HK-2 (cell line): ENCODE results near the gene CAD.

ENCODE experiments used
- DNase-seq: peaks from one replicate; pipeline ENCODE4 v3.0.0-alpha.2; 2018; ENCODE audit not compliant: unreplicated experiment

Gene CAD

DNA sequence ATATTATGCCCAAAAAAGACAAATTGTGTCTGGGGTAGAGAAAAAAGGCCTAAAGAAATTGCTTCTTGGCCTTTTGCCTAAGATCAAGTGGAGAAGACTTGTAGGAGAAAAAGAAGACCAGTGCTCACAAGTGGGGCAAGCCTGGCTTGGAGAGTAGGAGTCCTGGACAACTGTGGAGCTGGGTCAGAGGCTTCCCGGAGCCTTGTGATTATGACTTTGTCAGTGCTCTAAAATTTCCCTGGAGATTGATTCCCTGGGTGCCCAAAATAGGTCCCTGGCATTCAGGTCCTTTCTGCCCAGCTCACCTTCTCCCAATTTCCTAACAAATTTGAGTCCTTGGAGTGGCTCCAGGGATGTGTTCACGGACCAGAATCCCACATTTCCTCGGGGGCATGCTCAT is 64.3 kb downstream of the CAD start:
- DNase-seq, result no peak

DNA sequence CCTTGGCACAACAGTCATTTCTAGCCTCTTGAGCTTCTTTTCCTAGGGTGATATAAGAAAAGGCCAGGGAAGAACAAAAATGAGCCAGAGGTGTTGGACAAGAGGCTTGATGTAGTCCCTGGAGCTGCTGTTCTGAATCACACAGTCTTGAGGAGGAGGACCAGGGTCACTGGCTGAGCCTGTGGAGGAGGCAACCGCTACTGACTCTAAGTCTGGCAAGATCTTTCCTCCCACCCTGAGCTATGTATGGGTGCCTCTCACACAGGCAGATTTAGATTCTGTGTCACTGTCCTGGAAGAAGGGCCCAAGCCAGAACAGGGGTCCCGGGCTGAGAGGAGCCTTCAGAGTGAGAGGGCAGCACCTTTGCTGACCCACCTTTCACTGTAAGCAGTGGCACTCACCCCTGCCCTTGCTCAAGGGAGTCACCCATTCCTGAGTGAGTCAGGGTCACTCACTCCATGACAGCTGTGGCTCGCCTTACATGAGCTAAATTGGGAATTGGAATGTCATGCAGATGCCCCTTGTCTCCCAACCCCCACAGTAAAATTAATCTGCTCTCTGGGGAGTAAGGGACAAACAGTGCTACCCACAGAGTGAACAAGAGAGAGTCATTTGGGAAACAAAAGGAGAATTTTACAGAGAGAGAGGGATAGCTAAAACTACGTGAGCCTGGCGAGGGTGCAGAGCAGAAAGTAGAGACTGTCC is 64.8 kb downstream of the CAD start, which contains the start of gene TRIM54:
Gene TRIM54 (plus strand): TSS at position 575 of the 705 bp plus-strand sequence. CDS start 303 bp downstream, outside the sequence.
- DNase-seq, result no peak

DNA sequence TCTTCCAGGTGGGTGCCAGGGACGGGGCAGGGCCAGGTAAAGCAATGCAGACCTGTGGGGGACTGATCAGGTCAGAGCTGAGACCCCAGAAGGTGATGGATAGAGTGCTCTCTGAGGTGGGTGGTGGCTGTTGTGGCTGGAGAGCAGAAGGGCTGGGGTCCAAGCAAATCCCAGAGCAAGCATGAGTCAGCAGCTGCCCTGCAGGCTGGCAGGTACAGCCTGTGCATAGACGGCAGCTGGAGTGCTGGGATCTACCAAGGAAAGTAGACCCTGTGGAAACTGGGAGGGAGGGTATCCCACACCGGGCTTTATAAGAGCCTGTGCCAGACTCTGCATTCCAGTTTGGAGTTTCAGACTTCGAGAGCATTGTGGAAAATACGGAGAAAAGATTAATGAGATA is 65.7 kb downstream of the CAD start:
- no peak for DNase-seq

DNA sequence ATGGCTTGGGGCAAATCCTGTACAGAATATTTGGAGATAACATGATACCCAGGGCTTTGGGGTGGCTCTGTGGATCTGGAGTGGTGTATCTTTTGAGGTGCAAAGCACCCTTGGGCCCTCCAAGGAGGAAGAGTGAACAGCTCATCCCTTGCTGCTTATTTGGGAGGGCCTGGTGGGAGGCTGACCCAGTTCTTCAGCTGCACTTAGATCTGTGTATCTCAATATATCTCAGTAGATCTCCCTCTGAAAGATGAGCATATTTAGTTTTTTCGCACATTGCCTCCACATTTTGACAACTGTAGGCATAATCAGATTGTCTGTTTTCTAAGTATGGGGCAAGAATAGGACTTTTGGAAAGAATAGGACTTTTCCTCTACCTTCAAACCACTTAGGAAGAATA is 67.8 kb downstream of the CAD start:
- no peak for DNase-seq

DNA sequence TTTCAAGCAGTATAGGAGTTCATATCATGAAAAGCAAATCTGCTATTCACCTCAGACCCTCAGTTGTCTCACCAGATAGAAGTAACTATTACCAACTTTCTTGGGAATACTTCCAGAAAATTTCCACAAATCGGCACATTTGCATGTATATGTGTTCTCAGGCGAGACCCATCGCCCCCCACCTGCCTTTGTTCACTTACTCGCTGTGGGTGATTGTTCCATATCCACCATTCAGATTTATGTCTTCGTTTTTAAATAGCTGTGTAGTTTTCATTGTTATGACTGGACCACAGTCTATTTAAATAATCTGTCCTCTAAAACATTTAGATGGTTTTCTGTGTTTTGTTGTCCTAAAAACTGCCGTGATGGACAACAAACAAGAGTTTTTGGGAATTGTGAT is 68.3 kb downstream of the CAD start:
- no peak for DNase-seq

DNA sequence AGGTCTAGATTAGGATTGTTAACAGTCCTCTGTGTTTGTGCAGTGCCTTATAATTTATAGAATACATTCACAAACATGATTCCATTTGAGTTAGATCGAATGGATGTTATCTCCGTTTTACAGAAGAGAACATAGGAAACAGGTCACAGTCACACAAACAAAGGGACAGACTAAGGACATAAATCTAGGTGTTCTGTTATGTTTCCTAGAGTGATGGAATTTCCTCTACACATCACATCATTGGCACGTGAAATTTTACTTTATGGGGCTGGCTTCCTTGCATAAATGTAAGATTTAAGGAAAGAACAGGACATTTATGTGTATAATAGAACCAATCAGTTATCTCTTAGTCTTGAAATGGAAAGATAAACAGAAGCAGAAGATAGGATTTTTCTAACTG is 71.4 kb downstream of the CAD start:
- DNase-seq, result no peak

DNA sequence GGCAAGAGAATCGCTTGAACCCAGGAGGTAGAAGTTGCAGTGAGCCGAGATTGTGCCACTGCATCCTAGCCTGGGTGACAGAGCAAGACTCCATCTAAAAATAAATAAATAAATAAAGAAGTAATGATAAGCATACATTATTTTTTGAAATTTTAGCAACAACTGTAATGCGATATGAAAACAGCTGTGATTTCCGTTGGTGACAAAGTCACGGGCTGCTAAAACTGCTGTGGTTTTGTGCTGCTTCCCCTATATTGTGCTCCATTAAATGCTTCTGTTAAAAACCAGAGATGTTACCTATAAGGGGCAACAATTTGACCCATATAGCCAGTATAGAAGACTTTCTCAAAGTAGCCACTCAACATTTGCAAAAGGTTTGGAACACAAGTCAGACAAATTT is 73.4 kb downstream of the CAD start:
- no peak for DNase-seq

DNA sequence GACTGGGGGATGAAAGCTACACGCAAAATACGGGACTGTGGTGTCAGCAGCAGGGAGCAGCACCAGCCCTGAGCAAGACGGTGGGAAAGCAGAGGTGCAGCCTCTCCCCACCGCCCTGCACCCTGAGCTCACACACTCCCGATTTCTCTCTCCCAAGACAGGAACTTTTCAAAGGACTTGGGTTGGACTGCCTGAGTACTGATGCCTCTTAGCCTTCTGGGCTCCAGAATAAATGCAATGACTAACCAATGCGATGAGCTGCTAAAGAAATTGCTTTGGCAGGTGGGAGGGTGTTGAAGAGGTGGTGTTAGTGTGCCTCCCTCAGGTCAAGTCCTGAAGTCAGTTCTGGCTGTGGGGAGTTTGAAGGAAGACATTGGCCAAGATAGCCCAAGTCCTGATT is 74.7 kb downstream of the CAD start:
- no peak for DNase-seq
